ENCODE data around the gene MCTP1. TPM values are rescaled to one million over a fixed set of nuclear protein-coding genes. Genes with fewer than 3 reads are reported as not detected.

The MCTP1 gene
- total RNA-seq, 1 experiment from 2014 or later: 25.8 TPM

DNA sequence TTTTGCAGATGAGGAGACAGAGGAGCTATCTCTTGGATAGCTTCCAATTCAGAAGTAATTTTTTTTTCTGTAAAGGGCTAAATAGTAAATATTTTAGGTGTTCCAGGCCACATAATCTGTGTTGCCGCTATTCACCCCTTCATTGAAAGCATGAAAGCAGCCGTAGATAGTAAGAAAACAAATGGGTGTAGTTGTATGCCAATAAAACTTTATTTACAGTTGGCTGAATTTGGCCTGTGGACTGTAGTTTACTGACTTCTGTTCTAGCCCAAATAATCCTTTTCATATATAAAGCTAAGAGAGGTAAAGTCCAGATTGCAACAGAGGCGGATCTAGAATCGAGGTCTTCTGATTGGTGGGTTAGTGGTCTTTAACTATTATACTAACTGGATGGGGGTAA, 537.5 kb downstream of the MCTP1 start:
- CTCF ChIA-PET: no interaction called here
- no peak overlapping the region for H3K27ac ChIP-seq (ENCODE audit: low read depth, low read length, poor library complexity, severe bottlenecking)
- intact Hi-C loops (cut with micrococcal nuclease; ENCODE audit: unreplicated experiment): no loop called here

DNA sequence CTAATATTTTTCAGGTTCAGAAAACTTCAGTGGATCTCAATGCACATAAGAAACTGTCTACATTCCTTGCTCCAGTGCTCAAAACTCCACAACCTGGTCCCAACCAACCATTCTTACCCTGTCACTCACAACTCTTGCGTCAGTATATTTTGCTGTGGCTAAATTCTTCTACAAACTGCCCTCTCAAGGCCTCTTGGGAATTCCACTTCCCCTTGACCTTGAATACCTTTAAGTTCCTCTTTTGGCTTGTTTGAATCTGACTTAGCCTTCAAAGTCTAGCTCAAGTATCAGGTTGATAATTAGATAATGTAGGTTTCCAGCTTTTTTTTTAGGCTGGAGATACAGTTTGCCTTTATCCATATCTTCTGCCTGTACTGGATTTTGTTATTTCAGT, 538.2 kb downstream of the MCTP1 start:
- Histone ChIP-seq H3K27me3 (replicated peaks; ENCODE audit: insufficient read depth, low read depth, low read length, poor library complexity) (no peaks in the 10 kb centered on the region), H3K27ac (ENCODE audit: low read depth, low read length, poor library complexity, severe bottlenecking) (no peak overlapping the region), H3K36me3 (ENCODE audit: insufficient read depth, low read length, poor library complexity, severe bottlenecking) (no peaks in the 10 kb centered on the region), H3K4me1 (ENCODE audit: insufficient read depth, low read length, poor library complexity, severe bottlenecking) (no peaks in the 10 kb centered on the region), H3K9me3 (ENCODE audit: low read depth, low read length, poor library complexity, severe bottlenecking) (no peaks in the 10 kb centered on the region), H3K4me3 (ENCODE audit: low read depth, low read length, poor library complexity, severe bottlenecking) (no peak overlapping the region)
- no peak for DNase-seq (ENCODE audit: low spot score)
- no TSS peak for BruUV-seq (replicated peaks)
- no peak for TF ChIP-seq EZH2 (IDR thresholded peaks at IDR 0.05; ENCODE audit: borderline replicate concordance, low read depth, low read length, poor library complexity, severe bottlenecking)
- TF ChIP-seq, protein P1, sequence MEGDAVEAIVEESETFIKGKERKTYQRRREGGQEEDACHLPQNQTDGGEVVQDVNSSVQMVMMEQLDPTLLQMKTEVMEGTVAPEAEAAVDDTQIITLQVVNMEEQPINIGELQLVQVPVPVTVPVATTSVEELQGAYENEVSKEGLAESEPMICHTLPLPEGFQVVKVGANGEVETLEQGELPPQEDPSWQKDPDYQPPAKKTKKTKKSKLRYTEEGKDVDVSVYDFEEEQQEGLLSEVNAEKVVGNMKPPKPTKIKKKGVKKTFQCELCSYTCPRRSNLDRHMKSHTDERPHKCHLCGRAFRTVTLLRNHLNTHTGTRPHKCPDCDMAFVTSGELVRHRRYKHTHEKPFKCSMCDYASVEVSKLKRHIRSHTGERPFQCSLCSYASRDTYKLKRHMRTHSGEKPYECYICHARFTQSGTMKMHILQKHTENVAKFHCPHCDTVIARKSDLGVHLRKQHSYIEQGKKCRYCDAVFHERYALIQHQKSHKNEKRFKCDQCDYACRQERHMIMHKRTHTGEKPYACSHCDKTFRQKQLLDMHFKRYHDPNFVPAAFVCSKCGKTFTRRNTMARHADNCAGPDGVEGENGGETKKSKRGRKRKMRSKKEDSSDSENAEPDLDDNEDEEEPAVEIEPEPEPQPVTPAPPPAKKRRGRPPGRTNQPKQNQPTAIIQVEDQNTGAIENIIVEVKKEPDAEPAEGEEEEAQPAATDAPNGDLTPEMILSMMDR (conservative IDR thresholded peaks at IDR 0.05; ENCODE audit: low read depth, low read length): no peak
- ChIA-PET CTCF (no interaction called here), POLR2A (ENCODE audit: low non-redundant PET) (no interaction called here)
- intact Hi-C loops (cut with micrococcal nuclease; ENCODE audit: unreplicated experiment): no loop called here

More for the DNA sequence above, 537.5 kb downstream of the MCTP1 start:
- POLR2A ChIA-PET (ENCODE audit: low non-redundant PET): no interaction called here
- Histone ChIP-seq H3K4me3 (ENCODE audit: low read depth, low read length, poor library complexity, severe bottlenecking) (no peak overlapping the region), H3K36me3 (ENCODE audit: insufficient read depth, low read length, poor library complexity, severe bottlenecking) (no peaks in the 10 kb centered on the region), H3K4me1 (ENCODE audit: insufficient read depth, low read length, poor library complexity, severe bottlenecking) (no peaks in the 10 kb centered on the region), H3K9me3 (ENCODE audit: low read depth, low read length, poor library complexity, severe bottlenecking) (no peaks in the 10 kb centered on the region), H3K27me3 (replicated peaks; ENCODE audit: insufficient read depth, low read depth, low read length, poor library complexity) (no peaks in the 10 kb centered on the region)
- TF ChIP-seq, protein P1 (conservative IDR thresholded peaks at IDR 0.05; ENCODE audit: low read depth, low read length): no peak
- TF ChIP-seq EZH2 (IDR thresholded peaks at IDR 0.05; ENCODE audit: borderline replicate concordance, low read depth, low read length, poor library complexity, severe bottlenecking): no peak
- no peak for DNase-seq (ENCODE audit: low spot score)
- BruUV-seq (replicated peaks): no TSS peak

DNA sequence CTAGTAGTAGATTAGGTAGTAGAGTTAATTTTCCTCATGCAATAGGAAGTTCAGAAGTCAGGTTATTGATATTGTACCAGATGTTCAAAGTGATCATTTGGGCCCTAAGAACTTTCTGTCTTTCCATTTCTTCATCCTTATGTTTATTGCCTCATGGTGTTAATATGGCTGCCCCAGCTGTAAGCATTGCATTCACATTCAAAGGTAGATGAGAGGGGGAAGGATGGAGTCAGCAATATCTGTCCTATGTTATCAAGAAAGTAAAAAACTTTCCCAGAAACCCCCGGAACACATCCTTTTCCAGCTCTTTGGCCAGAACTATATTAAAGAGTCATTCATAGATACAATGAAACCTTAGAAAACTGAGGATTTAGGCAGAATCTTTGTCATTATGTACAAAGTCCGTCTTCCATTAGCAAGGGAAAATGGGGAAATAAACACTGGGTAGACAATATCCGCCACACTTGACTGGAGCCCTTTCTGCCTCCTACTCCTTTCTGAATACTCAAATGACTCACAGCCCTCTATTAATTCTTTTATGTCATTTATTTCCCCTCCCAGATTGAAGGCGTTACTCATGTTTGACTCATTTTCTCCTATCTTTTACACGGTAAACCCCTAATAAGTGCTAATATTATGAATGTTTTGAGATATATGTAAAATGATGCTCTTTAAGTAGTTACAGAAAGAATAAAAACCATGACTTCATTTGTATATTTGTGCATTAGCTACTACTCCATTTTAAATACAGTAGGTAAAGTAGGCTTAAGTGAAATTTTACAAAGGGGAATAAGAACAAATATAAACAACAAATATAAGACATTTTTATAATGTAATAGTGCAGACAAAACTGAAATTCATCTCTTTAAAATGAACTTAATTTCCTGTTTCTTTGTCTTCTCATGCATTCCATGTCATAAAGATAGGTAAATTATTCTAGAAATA, 538.8 kb downstream of the MCTP1 start:
- ChIA-PET POLR2A (ENCODE audit: low non-redundant PET) (no interaction called here), CTCF (no interaction called here)
- H3K27me3 ChIP-seq (replicated peaks; ENCODE audit: insufficient read depth, low read depth, low read length, poor library complexity): no peaks in the 10 kb centered on the region
- H3K4me1 ChIP-seq (ENCODE audit: insufficient read depth, low read length, poor library complexity, severe bottlenecking): no peaks in the 10 kb centered on the region
- intact Hi-C loops (cut with micrococcal nuclease; ENCODE audit: unreplicated experiment): no loop called here
- no peak overlapping the region for H3K27ac ChIP-seq (ENCODE audit: low read depth, low read length, poor library complexity, severe bottlenecking)
- DNase-seq (ENCODE audit: low spot score): peak; percentile 21
- TF ChIP-seq EZH2 (IDR thresholded peaks at IDR 0.05; ENCODE audit: borderline replicate concordance, low read depth, low read length, poor library complexity, severe bottlenecking): no peak
- TF ChIP-seq, protein P1 (conservative IDR thresholded peaks at IDR 0.05; ENCODE audit: low read depth, low read length): no peak
- H3K9me3 ChIP-seq (ENCODE audit: low read depth, low read length, poor library complexity, severe bottlenecking): no peaks in the 10 kb centered on the region
- no peaks in the 10 kb centered on the region for H3K36me3 ChIP-seq (ENCODE audit: insufficient read depth, low read length, poor library complexity, severe bottlenecking)
- BruUV-seq (replicated peaks): no TSS peak
- H3K4me3 ChIP-seq (ENCODE audit: low read depth, low read length, poor library complexity, severe bottlenecking): no peak overlapping the region
